ENCODE measurements around the gene SIVA1. TPM values are rescaled to one million over a fixed set of nuclear protein-coding genes. Genes with fewer than 3 reads are reported as not detected.

SIVA1 gene, protein sequence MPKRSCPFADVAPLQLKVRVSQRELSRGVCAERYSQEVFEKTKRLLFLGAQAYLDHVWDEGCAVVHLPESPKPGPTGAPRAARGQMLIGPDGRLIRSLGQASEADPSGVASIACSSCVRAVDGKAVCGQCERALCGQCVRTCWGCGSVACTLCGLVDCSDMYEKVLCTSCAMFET
- 39.9 TPM for total RNA-seq
- 280 TPM for polyA plus RNA-seq

DNA sequence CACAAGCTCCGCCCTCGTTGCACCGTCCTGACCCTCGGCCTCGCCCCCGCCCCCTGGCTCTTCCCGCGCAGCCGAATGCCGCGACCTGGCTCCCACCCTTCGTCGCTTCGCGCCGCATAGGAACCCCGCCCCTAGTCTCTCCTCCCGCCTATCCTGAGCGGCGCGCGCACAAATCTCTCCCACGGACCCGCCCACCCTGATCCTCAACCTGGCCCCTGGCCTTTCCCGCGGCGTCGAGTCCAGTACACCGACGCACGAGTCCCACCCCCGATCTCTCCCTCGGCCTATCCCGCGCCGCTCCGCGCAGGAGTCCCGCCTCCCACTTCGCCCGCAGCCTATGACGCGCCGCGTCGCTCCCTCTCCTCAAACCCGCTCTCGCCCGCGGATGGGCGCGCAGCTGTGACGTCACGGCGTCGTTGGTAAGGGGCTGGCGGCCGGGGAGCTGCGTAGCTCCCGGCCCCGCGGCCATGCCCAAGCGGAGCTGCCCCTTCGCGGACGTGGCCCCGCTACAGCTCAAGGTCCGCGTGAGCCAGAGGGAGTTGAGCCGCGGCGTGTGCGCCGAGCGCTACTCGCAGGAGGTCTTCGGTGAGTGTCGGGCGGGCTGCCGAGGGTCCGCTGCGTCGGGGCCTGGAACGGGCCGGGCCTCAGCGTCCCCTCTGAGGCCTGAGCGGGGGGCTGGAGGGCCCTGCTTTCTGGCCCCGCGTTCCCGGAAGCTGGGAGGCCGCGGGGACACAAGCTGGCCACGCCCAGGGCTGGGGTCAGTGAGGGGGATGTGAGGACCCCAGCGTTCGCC lies at the start of gene SIVA1:
TSS of gene SIVA1 (plus strand) at position 413 of the 793 bp plus-strand sequence. CDS start at position 468, 55 bp downstream.
- H3K27ac ChIP-seq (ENCODE audit: low read depth), result peak within 1 kb of the TSS; percentile 81
- peak within 1 kb of the TSS; percentile 83 for H3K4me3 ChIP-seq (ENCODE audit: low read depth, low read length)
- WGBS, result under 1% methylated on average over 95 of the region's 95 CpGs
- H3K36me3 ChIP-seq (ENCODE audit: insufficient read depth), result no peaks in the 10 kb centered on the region
- DNase-seq (ENCODE audit: extremely low spot score), result peak; percentile 97
- H3K4me1 ChIP-seq (ENCODE audit: insufficient read depth), result no peaks in the 10 kb centered on the region

DNA sequence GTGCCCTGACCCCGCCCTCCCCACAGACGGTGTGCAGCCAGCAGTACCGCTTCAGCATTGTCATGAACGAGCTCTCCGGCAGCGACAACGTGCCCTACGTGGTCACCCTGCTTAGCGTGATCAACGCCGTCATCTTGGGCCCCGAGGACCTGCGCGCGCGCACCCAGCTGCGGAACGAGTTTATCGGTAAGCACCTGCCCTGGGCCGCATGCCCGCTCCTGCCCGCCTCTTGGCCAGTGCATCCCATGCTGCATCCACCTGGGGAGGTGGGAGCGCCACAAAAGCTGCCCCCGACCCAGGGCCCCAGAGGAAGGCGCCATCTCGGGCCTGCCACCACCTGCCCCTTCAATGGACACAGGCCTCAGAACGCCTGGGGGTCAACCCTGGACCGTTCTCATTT lies 49.7 kb upstream of the SIVA1 start:
- H3K27ac ChIP-seq (ENCODE audit: low read depth), result no peak overlapping the region
- H3K36me3 ChIP-seq (ENCODE audit: insufficient read depth), result peaks cover 3% of the 10 kb centered on the region
- DNase-seq (ENCODE audit: extremely low spot score), result no peak
- WGBS, result 95% methylated on average over 28 of the region's 28 CpGs
- no peak overlapping the region for H3K4me3 ChIP-seq (ENCODE audit: low read depth, low read length)
- H3K4me1 ChIP-seq (ENCODE audit: insufficient read depth), result no peaks in the 10 kb centered on the region

DNA sequence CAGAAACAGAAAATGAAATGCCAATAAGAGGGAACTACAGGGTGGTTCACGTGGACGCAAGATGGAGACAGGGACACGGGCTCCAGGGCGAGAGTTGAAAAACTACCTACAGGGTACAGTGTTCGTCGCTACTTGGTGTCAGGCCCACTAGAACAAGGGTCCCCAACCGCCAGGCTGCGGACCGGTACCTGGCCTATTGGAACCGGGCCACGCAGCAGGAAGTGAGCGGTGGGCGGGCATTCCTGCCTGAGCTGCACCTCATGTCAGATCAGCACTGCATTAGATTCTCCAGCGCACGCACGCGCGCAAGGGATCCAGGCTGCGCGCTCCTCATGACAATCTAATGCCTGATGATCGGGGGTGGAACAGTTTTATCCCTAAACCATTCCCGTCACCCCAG lies 48.7 kb upstream of the SIVA1 start:
- Histone ChIP-seq H3K36me3 (ENCODE audit: insufficient read depth) (peaks cover 3% of the 10 kb centered on the region), H3K4me1 (ENCODE audit: insufficient read depth) (no peaks in the 10 kb centered on the region), H3K27ac (ENCODE audit: low read depth) (no peak overlapping the region), H3K4me3 (ENCODE audit: low read depth, low read length) (no peak overlapping the region)
- DNase-seq (ENCODE audit: extremely low spot score), result no peak
- WGBS, result 96% methylated on average over 22 of the region's 22 CpGs

DNA sequence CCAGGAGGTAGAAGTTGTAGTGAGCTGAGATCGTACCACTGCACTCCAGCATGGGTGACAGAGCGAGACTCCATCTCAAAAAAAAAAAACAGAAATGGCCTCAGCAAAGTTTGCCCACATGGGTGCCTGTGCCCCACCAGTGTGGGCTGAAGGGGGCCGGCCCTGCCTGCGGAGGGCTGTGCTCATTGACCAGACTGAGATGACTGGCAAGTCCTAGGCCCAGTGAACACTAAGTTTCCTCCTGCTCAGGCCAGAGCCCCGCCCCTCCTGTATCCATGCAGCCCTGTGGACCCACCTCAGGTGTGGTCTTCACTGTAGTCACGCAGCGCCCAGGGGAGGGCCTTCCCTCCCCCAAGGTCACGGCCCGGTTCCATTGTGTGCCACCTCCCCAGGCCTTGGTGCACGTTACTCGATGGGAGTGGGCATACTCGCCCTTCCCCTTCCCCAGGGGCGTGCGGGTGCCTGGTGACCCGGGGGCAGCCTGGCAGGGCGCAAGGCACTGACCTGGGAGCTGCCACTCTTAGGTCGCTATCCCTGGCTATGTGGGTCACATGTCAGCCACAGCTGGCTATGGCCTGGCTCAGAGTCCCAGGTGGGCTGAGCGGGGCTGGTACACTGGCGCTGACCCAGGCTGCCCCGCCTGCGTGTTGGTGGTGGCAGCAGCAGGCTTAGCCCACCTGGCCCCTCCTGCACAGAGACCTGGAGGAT lies 47.5 kb upstream of the SIVA1 start:
- Histone ChIP-seq H3K4me1 (ENCODE audit: insufficient read depth) (no peaks in the 10 kb centered on the region), H3K36me3 (ENCODE audit: insufficient read depth) (peaks cover 3% of the 10 kb centered on the region), H3K4me3 (ENCODE audit: low read depth, low read length) (no peak overlapping the region), H3K27ac (ENCODE audit: low read depth) (no peak overlapping the region)
- DNase-seq (ENCODE audit: extremely low spot score), result no peak
- WGBS, result 92% methylated on average over 21 of the region's 21 CpGs

DNA sequence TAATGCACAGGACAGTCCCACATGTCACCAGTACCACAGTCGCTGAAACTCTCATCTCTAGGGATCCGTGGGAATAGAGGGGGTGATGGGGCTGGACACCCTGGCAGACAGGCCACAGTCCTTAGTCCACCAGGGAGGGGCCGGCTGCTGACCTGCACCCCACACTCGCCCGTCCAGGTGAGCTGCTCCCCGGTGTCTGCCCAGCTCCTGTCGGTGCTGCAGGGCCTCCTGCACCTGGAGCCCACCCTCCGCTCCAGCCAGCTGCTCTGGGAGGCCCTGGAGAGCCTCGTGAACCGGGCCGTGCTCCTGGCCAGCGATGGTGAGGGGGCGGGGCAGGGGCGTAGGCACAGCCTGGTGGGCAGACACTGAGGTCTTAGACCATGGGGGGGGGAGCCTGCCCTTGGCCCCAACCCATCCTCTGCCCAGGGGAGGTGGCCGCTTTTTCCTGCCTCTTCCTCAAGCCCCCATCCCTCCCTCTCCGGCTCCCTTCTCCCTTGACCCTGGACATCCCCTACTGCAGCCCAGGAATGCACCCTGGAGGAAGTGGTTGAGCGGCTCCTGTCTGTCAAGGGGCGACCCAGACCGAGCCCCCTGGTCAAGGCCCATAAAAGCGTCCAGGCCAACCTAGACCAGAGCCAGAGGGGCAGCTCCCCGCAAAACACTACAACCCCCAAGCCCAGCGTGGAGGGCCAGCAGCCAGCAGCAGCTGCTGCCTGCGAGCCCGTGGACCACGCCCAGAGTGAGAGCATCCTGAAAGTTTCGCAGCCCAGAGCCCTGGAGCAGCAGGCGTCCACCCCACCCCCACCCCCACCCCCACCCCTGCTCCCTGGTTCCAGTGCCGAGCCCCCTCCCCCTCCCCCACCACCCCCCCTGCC lies 46.0 kb upstream of the SIVA1 start:
- no peak for DNase-seq (ENCODE audit: extremely low spot score)
- no peaks in the 10 kb centered on the region for H3K4me1 ChIP-seq (ENCODE audit: insufficient read depth)
- H3K4me3 ChIP-seq (ENCODE audit: low read depth, low read length), result no peak overlapping the region
- WGBS, result 54% methylated on average over 28 of the region's 28 CpGs
- peaks cover 3% of the 10 kb centered on the region for H3K36me3 ChIP-seq (ENCODE audit: insufficient read depth)
- no peak overlapping the region for H3K27ac ChIP-seq (ENCODE audit: low read depth)

DNA sequence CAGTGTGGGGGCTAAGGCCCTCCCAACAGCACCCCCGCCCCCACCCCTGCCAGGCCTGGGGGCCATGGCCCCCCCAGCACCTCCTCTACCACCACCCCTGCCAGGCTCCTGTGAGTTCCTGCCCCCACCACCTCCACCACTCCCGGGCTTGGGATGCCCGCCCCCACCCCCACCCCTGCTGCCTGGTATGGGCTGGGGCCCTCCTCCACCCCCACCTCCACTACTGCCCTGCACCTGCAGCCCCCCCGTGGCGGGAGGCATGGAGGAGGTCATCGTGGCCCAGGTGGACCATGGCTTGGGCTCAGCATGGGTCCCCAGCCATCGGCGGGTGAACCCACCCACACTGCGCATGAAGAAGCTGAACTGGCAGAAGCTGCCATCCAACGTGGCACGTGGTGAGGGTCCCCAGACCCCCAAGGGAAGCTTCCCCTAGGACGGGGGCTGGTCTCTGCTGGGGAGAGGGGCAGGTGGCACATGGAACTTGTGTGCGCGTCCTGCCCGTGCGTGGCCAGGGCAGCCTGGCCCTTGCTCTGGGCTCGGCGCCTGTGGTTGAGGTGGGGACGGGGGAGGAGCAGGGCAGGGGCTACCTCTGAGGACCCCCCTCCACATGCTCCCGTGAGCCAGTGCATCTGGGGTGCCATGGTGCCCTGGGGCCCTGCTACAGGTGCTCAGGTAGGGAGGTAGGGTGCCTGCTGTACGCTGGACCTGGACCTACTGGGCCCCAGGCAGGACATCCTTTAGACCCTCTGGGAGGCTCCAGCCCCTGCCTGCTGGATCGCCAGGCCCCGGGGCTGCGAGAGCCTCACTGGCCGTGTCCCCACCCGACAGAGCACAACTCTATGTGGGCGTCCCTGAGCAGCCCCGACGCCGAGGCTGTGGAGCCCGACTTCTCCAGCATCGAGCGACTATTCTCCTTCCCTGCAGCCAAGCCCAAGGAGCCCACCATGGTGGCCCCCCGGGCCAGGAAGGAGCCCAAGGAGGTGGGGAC lies 45.0 kb upstream of the SIVA1 start:
- Histone ChIP-seq H3K4me3 (ENCODE audit: low read depth, low read length) (no peak overlapping the region), H3K4me1 (ENCODE audit: insufficient read depth) (no peaks in the 10 kb centered on the region), H3K36me3 (ENCODE audit: insufficient read depth) (peaks cover 3% of the 10 kb centered on the region), H3K27ac (ENCODE audit: low read depth) (no peak overlapping the region)
- DNase-seq (ENCODE audit: extremely low spot score), result no peak
- 56% methylated on average over 34 of the region's 34 CpGs for WGBS

DNA sequence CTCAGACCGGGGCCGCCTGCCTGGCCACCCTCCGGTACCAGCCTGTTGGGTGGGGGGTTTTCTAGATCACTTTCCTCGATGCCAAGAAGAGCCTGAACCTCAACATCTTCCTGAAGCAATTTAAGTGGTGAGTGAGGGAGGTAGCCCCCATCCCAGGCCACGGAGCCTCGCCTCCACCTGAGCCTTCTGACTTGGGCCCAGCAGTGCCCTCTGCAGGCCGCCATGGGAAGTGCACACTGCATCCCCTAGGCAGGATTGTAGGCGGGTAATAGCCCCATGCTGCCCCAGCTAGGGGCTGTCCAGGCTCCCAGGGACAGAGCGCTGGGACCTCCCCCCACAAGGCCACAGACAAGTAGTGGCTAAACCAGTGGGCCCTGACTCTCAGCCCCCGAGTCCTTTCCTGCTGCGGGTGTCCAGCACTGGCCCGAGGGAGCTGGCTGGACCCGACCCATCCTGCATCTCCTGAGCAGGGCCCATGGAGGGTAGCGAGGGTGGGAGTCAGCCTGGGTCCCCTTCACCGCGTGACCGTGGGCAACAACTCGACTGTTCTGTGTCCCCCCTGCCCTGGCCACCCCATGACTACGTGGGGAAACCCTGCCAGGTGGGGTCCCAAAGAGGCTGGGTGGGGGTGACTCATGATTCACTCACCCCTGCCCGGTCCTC lies 44.2 kb upstream of the SIVA1 start:
- Histone ChIP-seq H3K36me3 (ENCODE audit: insufficient read depth) (no peaks in the 10 kb centered on the region), H3K27ac (ENCODE audit: low read depth) (no peak overlapping the region), H3K4me3 (ENCODE audit: low read depth, low read length) (no peak overlapping the region), H3K4me1 (ENCODE audit: insufficient read depth) (no peaks in the 10 kb centered on the region)
- WGBS, result 45% methylated on average over 20 of the region's 20 CpGs
- DNase-seq (ENCODE audit: extremely low spot score), result no peak

DNA sequence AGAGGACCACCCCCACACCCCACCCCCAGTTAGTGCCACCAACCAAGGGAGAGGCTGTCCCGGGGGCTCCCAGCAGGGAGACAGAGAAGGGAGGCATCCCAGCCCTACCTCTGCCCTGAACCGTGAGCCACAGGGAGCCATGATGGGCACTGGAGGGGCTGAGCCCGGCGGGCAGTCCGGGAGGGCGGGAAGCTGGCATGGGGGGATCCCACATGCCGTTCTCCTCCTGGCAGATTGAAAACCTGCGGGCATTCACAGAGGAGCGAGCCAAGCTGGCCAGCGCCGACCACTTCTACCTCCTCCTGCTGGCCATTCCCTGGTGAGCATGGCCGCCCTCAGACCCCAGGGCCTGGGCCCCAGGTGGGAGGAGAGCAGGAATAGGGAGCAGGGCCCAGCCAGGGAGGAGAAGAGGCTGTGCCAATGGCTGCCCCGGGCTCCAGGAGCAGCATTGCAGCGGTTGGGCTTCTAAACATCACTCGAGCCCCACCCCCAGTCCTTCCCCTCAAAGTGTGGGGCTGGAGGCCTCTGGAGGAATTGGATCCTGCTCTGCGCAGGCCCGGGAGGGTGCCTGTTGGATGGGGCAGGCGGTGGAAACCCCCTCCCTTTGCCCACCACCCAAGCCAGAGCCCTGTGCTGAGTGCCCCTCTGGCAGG lies 43.4 kb upstream of the SIVA1 start:
- H3K36me3 ChIP-seq (ENCODE audit: insufficient read depth), result peaks cover under 1% of the 10 kb centered on the region
- no peak for DNase-seq (ENCODE audit: extremely low spot score)
- H3K27ac ChIP-seq (ENCODE audit: low read depth), result no peak overlapping the region
- no peak overlapping the region for H3K4me3 ChIP-seq (ENCODE audit: low read depth, low read length)
- H3K4me1 ChIP-seq (ENCODE audit: insufficient read depth), result no peaks in the 10 kb centered on the region
- 69% methylated on average over 18 of the region's 18 CpGs for WGBS

DNA sequence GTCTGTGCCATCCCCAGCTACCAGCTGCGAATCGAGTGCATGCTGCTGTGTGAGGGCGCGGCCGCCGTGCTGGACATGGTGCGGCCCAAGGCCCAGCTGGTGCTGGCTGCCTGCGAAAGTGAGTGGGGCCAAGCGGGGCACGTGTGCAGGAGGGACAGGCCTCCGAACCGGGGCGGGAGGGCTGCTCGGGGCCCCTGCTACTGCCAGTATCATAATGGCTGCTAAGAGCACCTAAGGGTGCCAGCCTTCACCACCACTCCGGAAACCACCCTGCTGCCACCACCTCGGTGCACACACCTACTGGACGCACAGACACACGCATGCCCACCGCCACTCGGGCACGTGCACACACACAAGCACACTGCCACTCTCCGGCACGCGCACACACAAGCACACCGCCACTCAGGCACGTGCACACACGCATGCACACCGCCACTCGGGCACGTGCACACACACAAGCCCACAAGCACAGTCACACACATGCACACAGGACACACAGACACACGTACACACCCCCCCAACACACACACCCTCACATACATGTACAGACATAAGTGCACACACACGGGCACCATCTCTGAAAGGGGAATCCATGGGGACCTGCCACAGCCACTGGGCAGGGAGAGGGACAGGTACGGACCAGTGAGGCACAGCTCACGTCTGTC lies 42.7 kb upstream of the SIVA1 start:
- no peak for DNase-seq (ENCODE audit: extremely low spot score)
- no peak overlapping the region for H3K4me3 ChIP-seq (ENCODE audit: low read depth, low read length)
- H3K36me3 ChIP-seq (ENCODE audit: insufficient read depth), result peaks cover 2% of the 10 kb centered on the region
- H3K27ac ChIP-seq (ENCODE audit: low read depth), result no peak overlapping the region
- H3K4me1 ChIP-seq (ENCODE audit: insufficient read depth), result no peaks in the 10 kb centered on the region
- WGBS, result 87% methylated on average over 34 of the region's 34 CpGs

DNA sequence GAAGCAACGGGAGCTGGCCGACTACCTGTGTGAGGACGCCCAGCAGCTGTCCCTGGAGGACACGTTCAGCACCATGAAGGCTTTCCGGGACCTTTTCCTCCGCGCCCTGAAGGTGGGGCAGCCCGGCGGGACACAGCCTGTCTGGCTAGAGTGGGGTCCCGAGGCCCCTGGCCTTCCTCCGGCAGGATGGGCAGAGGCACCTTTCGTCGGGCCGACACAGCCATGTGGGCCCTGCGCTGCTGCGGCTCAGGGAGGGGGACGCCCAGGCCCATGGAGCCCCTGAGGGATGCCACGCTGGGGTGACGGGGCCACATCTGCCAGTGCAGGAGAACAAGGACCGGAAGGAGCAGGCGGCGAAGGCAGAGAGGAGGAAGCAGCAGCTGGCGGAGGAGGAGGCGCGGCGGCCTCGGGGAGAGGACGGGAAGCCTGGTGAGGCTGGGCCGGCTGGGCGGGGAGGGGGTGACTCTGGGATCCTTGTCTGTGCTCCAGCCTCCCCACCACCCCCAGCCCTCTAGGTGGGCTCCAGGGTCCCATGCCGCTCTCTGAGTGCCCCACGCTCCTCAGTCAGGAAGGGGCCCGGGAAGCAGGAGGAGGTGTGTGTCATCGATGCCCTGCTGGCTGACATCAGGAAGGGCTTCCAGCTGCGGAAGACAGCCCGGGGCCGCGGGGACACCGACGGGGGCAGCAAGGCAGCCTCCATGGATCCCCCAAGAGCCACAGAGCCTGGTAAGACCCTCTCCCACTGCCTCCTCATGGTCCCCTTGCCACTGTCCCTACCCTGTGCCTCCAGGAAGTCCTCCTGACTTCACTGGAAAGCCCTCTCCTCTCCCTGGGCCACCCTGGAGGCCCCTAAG lies 39.8 kb upstream of the SIVA1 start:
- H3K4me3 ChIP-seq (ENCODE audit: low read depth, low read length), result no peak overlapping the region

DNA sequence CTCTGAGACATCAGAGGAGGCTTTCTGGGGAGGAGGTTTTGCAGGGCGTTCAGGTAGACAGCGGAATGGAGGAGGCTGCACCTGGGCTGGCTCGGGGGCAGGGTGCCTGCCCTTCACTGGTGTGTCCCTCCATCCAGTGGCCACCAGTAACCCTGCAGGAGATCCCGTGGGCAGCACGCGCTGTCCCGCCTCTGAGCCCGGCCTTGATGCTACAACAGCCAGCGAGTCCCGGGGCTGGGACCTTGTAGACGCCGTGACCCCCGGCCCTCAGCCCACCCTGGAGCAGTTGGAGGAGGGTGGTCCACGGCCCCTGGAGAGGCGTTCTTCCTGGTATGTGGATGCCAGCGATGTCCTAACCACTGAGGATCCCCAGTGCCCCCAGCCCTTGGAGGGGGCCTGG lies 38.9 kb upstream of the SIVA1 start:
- 89% methylated on average over 16 of the region's 16 CpGs for WGBS
- no peak for DNase-seq (ENCODE audit: extremely low spot score)
- H3K4me1 ChIP-seq (ENCODE audit: insufficient read depth), result no peaks in the 10 kb centered on the region
- no peak overlapping the region for H3K4me3 ChIP-seq (ENCODE audit: low read depth, low read length)
- peaks cover 4% of the 10 kb centered on the region for H3K36me3 ChIP-seq (ENCODE audit: insufficient read depth)
- H3K27ac ChIP-seq (ENCODE audit: low read depth), result no peak overlapping the region

More for the DNA sequence above, 39.8 kb upstream of the SIVA1 start:
- Histone ChIP-seq H3K4me1 (ENCODE audit: insufficient read depth) (no peaks in the 10 kb centered on the region), H3K36me3 (ENCODE audit: insufficient read depth) (peaks cover 4% of the 10 kb centered on the region), H3K27ac (ENCODE audit: low read depth) (no peak overlapping the region)
- DNase-seq (ENCODE audit: extremely low spot score), result no peak
- 90% methylated on average over 40 of the region's 40 CpGs for WGBS

Measured in urinary bladder (tissue), 4 donors.